K562 (cell line): ENCODE data around the gene CCT5. TPM values are rescaled to one million over a fixed set of nuclear protein-coding genes. Genes with fewer than 3 reads are reported as not detected.

Source experiments
- AFF4 ChIP-seq: sonication (generic); formaldehyde crosslinking; IDR thresholded peaks from 2 replicates; pipeline ENCODE4 v1.8.0; 2023; ENCODE audit warnings: mild to moderate bottlenecking, missing genetic modification reagents
- ARID2 ChIP-seq: fragments of 450-650 bp; IDR thresholded peaks from 2 replicates; pipeline ENCODE4 v1.6.1; 2017; ENCODE audit warnings: antibody characterized with exemption, mild to moderate bottlenecking
- CCAR2 ChIP-seq: fragments of 200-400 bp; formaldehyde crosslinking; IDR thresholded peaks from 2 replicates; pipeline ENCODE4 v1.6.1; 2017; ENCODE audit warnings: mild to moderate bottlenecking, low read depth, low read length
- CHD2 ChIP-seq: IDR thresholded peaks from 2 replicates; pipeline ENCODE4 v1.6.1; 2011; ENCODE audit warnings: low read depth, low read length
- CREB5 ChIP-seq: fragments of 250-450 bp; sonication (Bioruptor Pico); IDR thresholded peaks from 2 replicates; pipeline ENCODE4 v1.5.0; 2020; ENCODE audit warnings: mild to moderate bottlenecking
- ETV5 ChIP-seq: sonication (generic); formaldehyde crosslinking; IDR thresholded peaks from 2 replicates; pipeline ENCODE4 v1.4.0; 2020; ENCODE audit warnings: low read depth, mild to moderate bottlenecking, missing genetic modification reagents
- FOXP1 ChIP-seq: sonication (generic); formaldehyde crosslinking; IDR thresholded peaks from 2 replicates; pipeline ENCODE4 v1.8.0; 2022; ENCODE audit warnings: mild to moderate bottlenecking, missing genetic modification reagents
- HDAC3 ChIP-seq: fragments of 450-650 bp; IDR thresholded peaks from 2 replicates; pipeline ENCODE4 v1.6.1; 2018; ENCODE audit warnings: borderline replicate concordance, mild to moderate bottlenecking, moderate library complexity; ENCODE audit not compliant: partially characterized antibody
- HMG20B ChIP-seq: fragments of 250-450 bp; sonication (Bioruptor Pico); IDR thresholded peaks from 2 replicates; pipeline ENCODE4 v1.5.0; 2021; ENCODE audit warnings: mild to moderate bottlenecking
- MAZ ChIP-seq, 2 experiments: fragments of 450-650 bp in 1 of 2; sonication (generic) in 1 of 2; formaldehyde crosslinking; IDR thresholded peaks in 1 of 2; conservative IDR thresholded peaks in 1 of 2; 2 replicates each; pipeline versions ENCODE4 v1.4.0 to v1.5.0; 2020; ENCODE audit warnings: mild to moderate bottlenecking in 1 of 2, missing genetic modification reagents in 1 of 2
- MEF2A ChIP-seq: IDR thresholded peaks from 2 replicates; pipeline ENCODE4 v1.6.1; 2011; ENCODE audit warnings: low read depth, mild to moderate bottlenecking, low read length, moderate library complexity; ENCODE audit not compliant: control insufficient read depth
- MITF ChIP-seq: IDR thresholded peaks from 2 replicates; pipeline ENCODE4 v1.6.1; 2014; ENCODE audit warnings: antibody characterized with exemption
- NFXL1 ChIP-seq: fragments of 450-650 bp; formaldehyde crosslinking; IDR thresholded peaks from 2 replicates; pipeline ENCODE4 v1.4.0; 2021; ENCODE audit warnings: mild to moderate bottlenecking
- PCBP2 ChIP-seq: fragments of 200-400 bp; formaldehyde crosslinking; IDR thresholded peaks from 2 replicates; pipeline ENCODE4 v1.6.1; 2018; ENCODE audit warnings: low read length, low read depth, mild to moderate bottlenecking, moderate library complexity; ENCODE audit not compliant: poor library complexity, severe bottlenecking
- PYGO2 ChIP-seq: fragments of 450-650 bp; IDR thresholded peaks from 2 replicates; pipeline ENCODE4 v1.6.1; 2016; ENCODE audit warnings: mild to moderate bottlenecking, missing genetic modification characterization, moderate library complexity, missing compliant biosample characterization
- RNF2 ChIP-seq: sonication (generic); IDR thresholded peaks from 2 replicates; pipeline ENCODE4 v1.6.1; 2016
- SIN3A ChIP-seq, 2 experiments: fragments of 150-350 bp in 1 of 2; IDR thresholded peaks; 2 replicates each; pipeline ENCODE4 v1.6.1; 2011 to 2016; ENCODE audit warnings: borderline replicate concordance in 2 of 2, low read depth in 2 of 2, low read length in 2 of 2, mild to moderate bottlenecking in 2 of 2, moderate library complexity in 2 of 2; ENCODE audit not compliant: control insufficient read depth in 1 of 2
- TAF1 ChIP-seq: IDR thresholded peaks from 2 replicates; pipeline ENCODE4 v1.6.1; 2011; ENCODE audit warnings: mild to moderate bottlenecking, low read length, moderate library complexity; ENCODE audit not compliant: insufficient read depth, control insufficient read depth, severe bottlenecking; ENCODE audit errors: extremely low read depth
- WHSC1 ChIP-seq: IDR thresholded peaks from one replicate; pipeline ENCODE4 v1.6.1; 2012; ENCODE audit warnings: low read length, control low read depth, inconsistent platforms
- ZNF121 ChIP-seq: sonication (generic); formaldehyde crosslinking; conservative IDR thresholded peaks from 2 replicates; pipeline ENCODE4 v1.8.0; 2022; ENCODE audit warnings: missing genetic modification reagents
- ZNF445 ChIP-seq: fragments of 250-450 bp; sonication (Bioruptor Pico); IDR thresholded peaks from 2 replicates; pipeline ENCODE4 v1.4.0; 2020; ENCODE audit warnings: low read depth, mild to moderate bottlenecking, moderate library complexity
- ZSCAN29 ChIP-seq: fragments of 450-650 bp; IDR thresholded peaks from 2 replicates; pipeline ENCODE4 v1.6.1; 2017
- polyA plus RNA-seq, 8 experiments: library from polyadenylated mRNA; depleted of rRNA in 4 of 8; stranded (reverse) in 5 of 8; unstranded in 3 of 8; fragments of >200 nt; fragmentation: Nextera tagmentation in 2 of 8; fragmentation: Illumina TruSeq in 1 of 8; extraction: Ambion mirVana in 2 of 8; extraction: Trizol in 1 of 8; gene quantifications; 2 replicates each; pipeline versions ENCODE4 v1.2.1 to v1.2.3, GENCODE V29; 2011 to 2014; ENCODE audit warnings: inconsistent platforms in 1 of 8, missing spikeins in 1 of 8
- total RNA-seq, 7 experiments: library from RNA; depleted of rRNA in 6 of 7; stranded (reverse); fragments of >200 nt in 6 of 7; fragmentation: Illumina TruSeq in 2 of 7; extraction: Trizol in 2 of 7; gene quantifications; 2 replicates each; pipeline versions ENCODE4 v1.2.1 to v1.2.3, GENCODE V29; 2011 to 2021; ENCODE audit warnings: low replicate concordance in 1 of 7

CCT5 gene
- total and polyA plus RNA-seq, 9 of the 15 experiments (the other 6 are each of a cell fraction or from before 2014, with no cell fraction given), result 782 to 1,606 (median 1,153) TPM

GRCh38 chr5:10293907-10294662 is 44.0 kb downstream of the CCT5 start (continued):
- TF ChIP-seq HMG20B (CRISPR knock-in tag) (no peak), PCBP2 (no peak), NFXL1 (no peak), ZNF121 (peak; percentile 100), PYGO2 (tag) (no peak), RNF2 (no peak), MAZ (CRISPR knock-in tag; conservative IDR thresholded peaks at IDR 0.05 in 1 of 2, IDR thresholded peaks at IDR 0.05 in 1 of 2) (no peak), SIN3A (IDR thresholded peaks at IDR 0.05; ENCODE audit: borderline replicate concordance in 2 of 2, control insufficient read depth in 1 of 2, low read depth in 2 of 2, low read length in 2 of 2) (peak in 1 of 2 experiments; percentile 38; a peak in 1 of 4 replicates), AFF4 (CRISPR knock-in tag) (0 out of 2 replicates have a peak, but pooled peaks have one; percentile 19), CHD2 (no peak), MEF2A (no peak), ZSCAN29 (no peak), ETV5 (CRISPR knock-in tag) (no peak), ZNF445 (no peak), HDAC3 (no peak), ARID2 (no peak), MITF (no peak), FOXP1 (CRISPR knock-in tag) (no peak; the same call in 1 of the 2 replicates), CCAR2 (no peak), CREB5 (CRISPR knock-in tag) (no peak), WHSC1 (peak; percentile 78), TAF1 (no peak)
